Muscle layer of duodenum (tissue), 2 donors: ENCODE data around the gene OTOP3.
"Not testable (repeated sequence)": the region's sequence is repeated elsewhere in the genome, so short reads cannot be mapped to it uniquely, and the experiment has no call there.

Source experiments
- H3K27ac ChIP-seq: one replicate; pipeline ENCODE4 v1.7.0; 2013; ENCODE audit warnings: mild to moderate bottlenecking, low read length
- H3K27me3 ChIP-seq: one replicate; pipeline ENCODE4 v1.7.0; 2013; ENCODE audit warnings: low read depth, mild to moderate bottlenecking, control low read depth, low read length
- H3K36me3 ChIP-seq, 2 donors: one replicate each; pipeline ENCODE4 v1.7.0; 2013; ENCODE audit warnings: low read length in 2 of 2, control low read depth in 1 of 2, mild to moderate bottlenecking in 1 of 2; ENCODE audit not compliant: insufficient read depth in 2 of 2, control insufficient read depth in 1 of 2
- H3K4me1 ChIP-seq, 2 donors: one replicate each; pipeline ENCODE4 v1.7.0; 2013; ENCODE audit warnings: low read length in 2 of 2, mild to moderate bottlenecking in 2 of 2, control low read depth in 1 of 2, moderate library complexity in 1 of 2; ENCODE audit not compliant: insufficient read depth in 2 of 2, control insufficient read depth in 1 of 2
- H3K4me3 ChIP-seq, 2 donors: one replicate each; pipeline ENCODE4 v1.7.0; 2013; ENCODE audit warnings: low read length in 2 of 2, low read depth in 1 of 2, mild to moderate bottlenecking in 1 of 2
- H3K9me3 ChIP-seq, 2 donors: one replicate each; pipeline ENCODE4 v1.7.0; 2013; ENCODE audit warnings: low read length in 2 of 2, control low read depth in 1 of 2, mild to moderate bottlenecking in 1 of 2; ENCODE audit not compliant: control insufficient read depth in 1 of 2
- donor health status: healthy.

The OTOP3 gene

DNA sequence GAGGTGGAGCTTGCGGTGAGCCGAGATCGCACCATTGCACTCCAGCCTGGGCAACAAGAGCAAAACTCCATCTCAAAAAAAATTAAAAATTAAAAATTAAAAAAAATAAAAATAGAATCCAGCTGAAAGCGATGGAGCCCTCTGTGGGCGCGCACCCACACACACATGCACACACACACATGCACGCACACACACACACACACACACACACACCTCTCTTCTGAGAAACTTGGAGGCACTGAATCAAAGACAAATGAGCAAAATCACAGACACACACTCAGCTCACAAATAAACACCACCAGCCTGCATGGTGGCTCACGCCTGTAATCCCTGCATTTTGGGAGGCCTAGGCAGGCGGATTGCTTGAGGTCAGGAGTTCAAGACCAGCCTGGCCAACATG lies 32.7 kb upstream of the OTOP3 start:
- Histone ChIP-seq H3K9me3 (no peaks in the 10 kb centered on the region), H3K4me3 (no peak overlapping the region), H3K4me1 (no peaks in the 10 kb centered on the region), H3K27ac (no peak overlapping the region), H3K27me3 (peaks cover 6% of the 10 kb centered on the region), H3K36me3 (no peaks in the 10 kb centered on the region)

GRCh38 chr17:74903671-74904070 lies 32.0 kb upstream of the OTOP3 start:
- Histone ChIP-seq H3K27me3 (peaks cover 6% of the 10 kb centered on the region), H3K9me3 (no peaks in the 10 kb centered on the region), H3K36me3 (no peaks in the 10 kb centered on the region), H3K4me3 (no peak overlapping the region), H3K4me1 (no peaks in the 10 kb centered on the region), H3K27ac (no peak overlapping the region)

DNA sequence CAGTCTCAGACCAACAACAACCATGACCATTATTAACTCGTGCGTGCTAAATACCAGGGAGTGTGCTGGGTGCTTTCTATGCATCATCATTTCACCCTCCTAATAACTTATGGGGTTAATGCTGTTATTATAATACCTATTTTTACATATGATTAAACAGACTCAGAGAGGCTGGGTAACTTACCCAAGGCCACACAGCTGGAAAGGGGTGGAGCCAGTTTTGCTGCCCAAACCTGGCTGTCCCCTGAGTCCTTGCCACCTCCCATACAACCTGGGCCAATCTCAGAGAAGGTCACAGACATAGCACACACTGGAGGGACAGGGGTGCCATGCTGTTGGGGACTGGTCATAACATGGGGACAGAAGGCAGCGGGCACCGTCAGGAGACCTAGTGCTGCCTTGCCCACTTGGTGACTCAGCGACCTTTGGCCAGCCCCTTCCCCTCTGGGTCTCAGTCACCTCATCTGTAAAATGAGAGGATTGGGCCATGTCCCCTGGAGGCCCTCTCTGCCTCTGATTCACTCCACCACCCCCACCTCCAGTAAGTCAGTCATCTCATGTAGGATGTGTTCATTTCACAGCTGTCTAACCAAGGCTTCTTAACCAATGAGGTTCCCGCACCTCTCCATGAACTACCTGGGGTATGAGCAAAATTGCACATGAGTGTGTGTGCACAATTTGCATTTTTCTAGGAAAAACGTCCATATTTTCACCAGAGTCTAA lies 30.9 kb upstream of the OTOP3 start:
- H3K27me3 ChIP-seq: peaks cover 6% of the 10 kb centered on the region
- no peaks in the 10 kb centered on the region for H3K36me3 ChIP-seq
- H3K9me3 ChIP-seq: no peaks in the 10 kb centered on the region
- H3K4me1 ChIP-seq: no peaks in the 10 kb centered on the region
- H3K27ac ChIP-seq: no peak overlapping the region
- H3K4me3 ChIP-seq: no peak overlapping the region

- not testable (repeated sequence) for H3K9me3 ChIP-seq, H3K4me3 ChIP-seq, H3K27me3 ChIP-seq, H3K4me1 ChIP-seq, H3K27ac ChIP-seq, H3K36me3 ChIP-seq
These were observed 29.4 kb upstream of the OTOP3 start for GRCh38 chr17:74906214-74906793.

DNA sequence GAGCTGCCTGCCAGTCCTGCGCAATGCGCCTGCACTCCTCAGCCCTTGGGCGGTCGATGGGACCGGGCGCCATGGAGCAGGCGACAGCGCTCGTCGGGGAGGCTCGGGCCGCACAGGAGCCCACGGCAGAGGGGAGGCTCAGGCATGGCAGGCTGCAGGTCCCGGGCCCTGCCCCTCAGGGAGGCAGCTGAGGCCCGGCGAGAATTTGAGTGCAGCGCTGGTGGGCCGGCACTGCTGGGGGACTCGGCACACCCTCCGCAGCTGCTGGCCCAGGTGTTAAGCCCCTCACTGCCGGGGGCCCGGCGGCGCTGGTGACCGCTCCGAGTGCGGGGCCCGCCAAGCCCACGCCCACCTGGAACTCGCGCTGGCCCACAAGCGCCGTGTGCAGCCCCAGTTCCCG lies 28.7 kb upstream of the OTOP3 start:
- no peaks in the 10 kb centered on the region for H3K9me3 ChIP-seq
- H3K36me3 ChIP-seq: no peaks in the 10 kb centered on the region
- no peak overlapping the region for H3K27ac ChIP-seq
- H3K4me3 ChIP-seq: no peak overlapping the region
- H3K4me1 ChIP-seq: no peaks in the 10 kb centered on the region
- H3K27me3 ChIP-seq: peaks cover 6% of the 10 kb centered on the region

- not testable (repeated sequence) for H3K4me3 ChIP-seq, H3K27me3 ChIP-seq, H3K27ac ChIP-seq, H3K36me3 ChIP-seq, H3K9me3 ChIP-seq, H3K4me1 ChIP-seq
These were observed 26.6 kb upstream of the OTOP3 start for GRCh38 chr17:74909097-74909496.

GRCh38 chr17:74911423-74911822 lies 24.3 kb upstream of the OTOP3 start:
- H3K36me3 ChIP-seq, H3K4me1 ChIP-seq, H3K27me3 ChIP-seq, H3K27ac ChIP-seq, H3K9me3 ChIP-seq, H3K4me3 ChIP-seq: not testable (repeated sequence)

DNA sequence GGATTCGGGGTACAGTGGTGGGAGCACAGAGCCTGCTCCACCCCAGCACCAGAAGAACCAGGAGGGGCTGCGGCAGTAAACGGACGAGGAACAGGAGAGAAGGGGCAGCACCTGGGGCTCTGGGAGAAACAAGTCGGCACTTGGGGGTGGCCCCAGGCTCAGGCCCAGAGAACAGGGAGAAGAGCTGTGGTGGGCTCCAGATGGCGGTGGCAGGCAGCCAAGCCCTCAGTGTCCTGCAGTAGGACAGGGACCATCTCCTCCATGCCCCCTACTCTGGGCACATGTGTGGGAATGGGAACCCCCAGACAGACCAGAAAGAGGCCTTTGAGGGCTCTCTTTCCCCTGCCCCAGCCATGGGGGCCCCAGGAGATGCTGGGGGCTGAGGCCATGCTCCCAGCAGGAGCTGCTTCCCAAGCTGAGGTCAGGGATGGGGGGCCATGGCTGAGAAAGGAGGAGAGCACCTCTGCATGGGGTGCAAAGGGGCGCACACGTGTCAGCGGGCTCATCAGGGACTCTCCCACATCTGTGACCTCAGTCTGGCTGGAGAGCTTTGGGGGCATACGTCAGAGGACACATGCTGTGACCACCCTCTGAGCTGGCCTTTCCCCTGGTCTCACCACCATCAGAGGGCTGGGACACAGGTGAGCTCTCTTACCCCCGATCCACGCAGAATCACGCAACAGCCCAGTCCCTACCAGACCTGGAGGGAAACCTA lies 19.4 kb upstream of the OTOP3 start:
- Histone ChIP-seq H3K4me3 (no peak overlapping the region), H3K9me3 (no peaks in the 10 kb centered on the region), H3K4me1 (no peaks in the 10 kb centered on the region), H3K36me3 (no peaks in the 10 kb centered on the region), H3K27ac (no peak overlapping the region), H3K27me3 (peaks cover under 1% of the 10 kb centered on the region)

GRCh38 chr17:74916851-74917199 lies 18.9 kb upstream of the OTOP3 start:
- Histone ChIP-seq H3K4me1 (no peaks in the 10 kb centered on the region), H3K27ac (no peak overlapping the region), H3K27me3 (peaks cover 6% of the 10 kb centered on the region), H3K36me3 (no peaks in the 10 kb centered on the region), H3K4me3 (no peak overlapping the region), H3K9me3 (no peaks in the 10 kb centered on the region)

- Histone ChIP-seq H3K27me3 (peaks cover 7% of the 10 kb centered on the region), H3K4me1 (peaks cover 0 to 1% of the 10 kb centered on the region in 2 donors), H3K4me3 (no peak overlapping the region), H3K36me3 (no peaks in the 10 kb centered on the region), H3K27ac (no peak overlapping the region), H3K9me3 (no peaks in the 10 kb centered on the region)
These were observed 18.3 kb upstream of the OTOP3 start for GRCh38 chr17:74917430-74917829.

GRCh38 chr17:74918906-74919305 lies 16.8 kb upstream of the OTOP3 start:
- Histone ChIP-seq H3K9me3 (no peaks in the 10 kb centered on the region), H3K4me1 (peaks cover 0 to 14% of the 10 kb centered on the region in 2 donors), H3K4me3 (no peak overlapping the region), H3K36me3 (no peaks in the 10 kb centered on the region), H3K27ac (no peak overlapping the region), H3K27me3 (peaks cover 15% of the 10 kb centered on the region)
